H9 (cell line): ENCODE measurements around the gene FRMD1. TPM values are rescaled to one million over a fixed set of nuclear protein-coding genes. Genes with fewer than 3 reads are reported as not detected.

Experiments used
- DNase-seq: peaks from one replicate; pipeline ENCODE4 v3.0.0-alpha.2; 2017
- H2AFZ ChIP-seq: one replicate; pipeline ENCODE4 v1.6.1; 2013; ENCODE audit warnings: mild to moderate bottlenecking, low read length, control low read depth, moderate library complexity
- H2AK5ac ChIP-seq: 2 replicates; pipeline ENCODE4 v1.6.1; 2013; ENCODE audit warnings: low read length, control low read depth, mixed read lengths; ENCODE audit not compliant: insufficient read length
- H2BK120ac ChIP-seq: one replicate; pipeline ENCODE4 v1.6.1; 2013; ENCODE audit warnings: low read depth, mild to moderate bottlenecking, low read length, control low read depth, inconsistent platforms; ENCODE audit not compliant: poor library complexity, severe bottlenecking
- H2BK12ac ChIP-seq: 2 replicates; pipeline ENCODE4 v1.6.1; 2013; ENCODE audit warnings: low read length, control low read depth, mixed read lengths, low read depth; ENCODE audit not compliant: insufficient read length
- H2BK15ac ChIP-seq: 2 replicates; pipeline ENCODE4 v1.6.1; 2013; ENCODE audit warnings: low read depth, low read length, control low read depth
- H2BK20ac ChIP-seq: one replicate; pipeline ENCODE4 v1.6.1; 2013; ENCODE audit warnings: low read depth, mild to moderate bottlenecking, low read length, control low read depth, inconsistent platforms; ENCODE audit not compliant: poor library complexity, severe bottlenecking
- H2BK5ac ChIP-seq: 2 replicates; pipeline ENCODE4 v1.6.1; 2013; ENCODE audit warnings: low read length, control low read depth, mixed read lengths; ENCODE audit not compliant: insufficient read length
- H3K14ac ChIP-seq: 2 replicates; pipeline ENCODE4 v1.6.1; 2013; ENCODE audit warnings: low read length, control low read depth; ENCODE audit not compliant: insufficient read depth
- H3K18ac ChIP-seq: 2 replicates; pipeline ENCODE4 v1.6.1; 2013; ENCODE audit warnings: low read depth, mild to moderate bottlenecking, mixed read lengths, low read length, control low read depth; ENCODE audit not compliant: insufficient read length
- H3K23ac ChIP-seq: 2 replicates; pipeline ENCODE4 v1.6.1; 2013; ENCODE audit warnings: low read length, control low read depth, mixed read lengths, low read depth; ENCODE audit not compliant: insufficient read length
- H3K23me2 ChIP-seq: 2 replicates; pipeline ENCODE4 v1.6.1; 2013; ENCODE audit warnings: low read depth, mild to moderate bottlenecking, mixed read lengths, low read length, control low read depth; ENCODE audit not compliant: insufficient read length, poor library complexity, severe bottlenecking
- H3K27ac ChIP-seq: 2 replicates; pipeline ENCODE4 v1.5.1; 2013; ENCODE audit warnings: low read length, control low read depth, mixed read lengths, low read depth; ENCODE audit not compliant: insufficient read length
- H3K27me3 ChIP-seq: 2 replicates; pipeline ENCODE4 v1.6.1; 2013; ENCODE audit warnings: low read length, control low read depth, inconsistent platforms; ENCODE audit not compliant: insufficient read depth
- H3K4ac ChIP-seq: 2 replicates; pipeline ENCODE4 v1.6.1; 2013; ENCODE audit warnings: low read depth, mild to moderate bottlenecking, control low read depth, inconsistent platforms, low read length, moderate library complexity
- H3K4me1 ChIP-seq: 2 replicates; pipeline ENCODE4 v1.6.1; 2013; ENCODE audit warnings: low read length, control low read depth, inconsistent platforms; ENCODE audit not compliant: insufficient read depth
- H3K4me2 ChIP-seq: 2 replicates; pipeline ENCODE4 v1.6.1; 2013; ENCODE audit warnings: low read length, control low read depth, mixed read lengths; ENCODE audit not compliant: insufficient read length, insufficient read depth
- H3K56ac ChIP-seq: 2 replicates; pipeline ENCODE4 v1.6.1; 2013; ENCODE audit warnings: low read depth, mild to moderate bottlenecking, mixed read lengths, low read length, control low read depth; ENCODE audit not compliant: insufficient read length
- H3K79me1 ChIP-seq: 2 replicates; pipeline ENCODE4 v1.6.1; 2013; ENCODE audit warnings: low read depth, mild to moderate bottlenecking, moderate library complexity, low read length, control low read depth, inconsistent platforms; ENCODE audit not compliant: insufficient read depth, poor library complexity, severe bottlenecking
- H3K79me2 ChIP-seq: 2 replicates; pipeline ENCODE4 v1.6.1; 2013; ENCODE audit warnings: low read length, control low read depth, inconsistent platforms; ENCODE audit not compliant: insufficient read depth
- H3K9ac ChIP-seq: 2 replicates; pipeline ENCODE4 v1.6.1; 2013; ENCODE audit warnings: low read length, control low read depth, mixed read lengths; ENCODE audit not compliant: insufficient read length; ENCODE audit errors: extremely low read depth
- H3K9me3 ChIP-seq: one replicate; pipeline ENCODE4 v1.6.1; 2013; ENCODE audit warnings: low read depth, low read length, inconsistent platforms; ENCODE audit not compliant: control insufficient read depth
- H3T11ph ChIP-seq: one replicate; pipeline ENCODE4 v1.6.1; 2013; ENCODE audit warnings: mild to moderate bottlenecking, low read length, control low read depth, inconsistent platforms
- H4K20me1 ChIP-seq: one replicate; pipeline ENCODE4 v1.6.1; 2013; ENCODE audit not compliant: control insufficient read depth, insufficient read length, insufficient read depth
- H4K5ac ChIP-seq: 2 replicates; pipeline ENCODE4 v1.6.1; 2013; ENCODE audit warnings: low read depth, mild to moderate bottlenecking, mixed read lengths, low read length, control low read depth; ENCODE audit not compliant: insufficient read length
- H4K8ac ChIP-seq: replicated peaks from 2 replicates; pipeline ENCODE4 v1.6.1; 2013; ENCODE audit warnings: low read length, control low read depth, mixed read lengths, low read depth; ENCODE audit not compliant: insufficient read length
- H4K91ac ChIP-seq: 2 replicates; pipeline ENCODE4 v1.6.1; 2013; ENCODE audit warnings: low read depth, mild to moderate bottlenecking, moderate library complexity, mixed read lengths, low read length, control low read depth; ENCODE audit not compliant: insufficient read length
- H3K27ac Mint-ChIP-seq, 3 experiments: 2 replicates in 2 of 3; 3 replicates in 1 of 3; pipeline ENCODE4 v1.8.0; 2020 to 2021; ENCODE audit warnings: mixed read lengths in 3 of 3, mild to moderate bottlenecking in 1 of 3, moderate library complexity in 1 of 3
- H3K27me3 Mint-ChIP-seq: 2 replicates; pipeline ENCODE4 v1.8.0; 2021; ENCODE audit warnings: low read depth, mild to moderate bottlenecking, moderate library complexity, mixed read lengths
- H3K36me3 Mint-ChIP-seq, 3 experiments: 2 replicates in 2 of 3; 3 replicates in 1 of 3; pipeline ENCODE4 v1.8.0; 2020 to 2021; ENCODE audit warnings: low read depth in 3 of 3, mixed read lengths in 3 of 3; ENCODE audit not compliant: insufficient read depth in 1 of 3
- H3K4me1 Mint-ChIP-seq, 2 experiments: 2 replicates each; pipeline ENCODE4 v1.8.0; 2020; ENCODE audit warnings: mixed read lengths in 2 of 2
- H3K4me3 Mint-ChIP-seq, 2 experiments: 2 replicates in 1 of 2; 3 replicates in 1 of 2; pipeline ENCODE4 v1.8.0; 2020 to 2021; ENCODE audit warnings: mild to moderate bottlenecking in 2 of 2, mixed read lengths in 2 of 2, moderate library complexity in 1 of 2
- H3K9me3 Mint-ChIP-seq, 2 experiments: 2 replicates in 1 of 2; 3 replicates in 1 of 2; pipeline ENCODE4 v1.8.0; 2020; ENCODE audit warnings: mild to moderate bottlenecking in 2 of 2, mixed read lengths in 2 of 2, moderate library complexity in 1 of 2
- CTCF ChIP-seq: fragments of 200-600 bp; sonication (generic); conservative IDR thresholded peaks from 3 replicates; pipeline ENCODE4 v1.8.0; 2021; ENCODE audit warnings: antibody characterized with exemption, mild to moderate bottlenecking
- WGBS: extraction: QIAGEN DNeasy Blood & Tissue Kit; methylation state at CpG from one replicate; pipeline ENCODE4 v1.1.7; 2013; ENCODE audit warnings: missing lambda C conversion rate, low lambda C conversion rate, mixed read lengths; ENCODE audit not compliant: insufficient read length; ENCODE audit errors: extremely low coverage; 5-methylcytosine and 5-hydroxymethylcytosine counted together
- total RNA-seq: library from RNA; stranded (reverse); gene quantifications from 2 replicates; pipeline ENCODE4 v1.2.1, GENCODE V29; 2021

Gene FRMD1
- total RNA-seq, 1 experiment from 2014 or later: not detected

DNA sequence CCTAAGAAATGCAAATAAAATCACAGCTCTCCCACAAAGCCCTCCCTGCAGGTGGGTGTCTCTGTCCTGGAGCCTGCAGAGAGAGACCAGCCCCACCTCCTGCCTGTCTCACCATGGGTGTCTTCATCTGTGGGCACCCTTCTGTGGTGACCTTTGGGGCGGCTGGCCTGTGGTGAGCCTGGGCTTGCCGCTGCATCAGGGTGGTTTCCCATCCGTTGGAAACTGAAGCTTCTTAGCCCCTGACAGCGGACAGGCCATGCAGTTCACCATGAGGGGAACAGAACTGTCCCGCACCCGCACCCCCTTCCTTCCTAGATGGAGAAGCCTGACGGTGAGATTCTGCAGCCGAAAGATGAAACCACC lies 42.3 kb upstream of the FRMD1 start:
- Histone ChIP-seq H3K27ac (no peak overlapping the region), H3K9me3 (no peaks in the 10 kb centered on the region), H3K4ac (no peak overlapping the region), H3K27me3 (no peaks in the 10 kb centered on the region), H4K20me1 (no peaks in the 10 kb centered on the region), H3K23ac (no peak overlapping the region), H2BK20ac (no peak overlapping the region), H3K14ac (no peak overlapping the region; the same call in 1 of the 2 replicates), H2AK5ac (no peak overlapping the region), H2AFZ (no peak overlapping the region), H3T11ph (no peak overlapping the region), H2BK15ac (no peak overlapping the region), H3K79me1 (no peaks in the 10 kb centered on the region), H3K9ac (no peak overlapping the region), H3K23me2 (no peaks in the 10 kb centered on the region), H3K79me2 (no peaks in the 10 kb centered on the region), H2BK12ac (no peak overlapping the region), H3K4me2 (no peak overlapping the region), H4K8ac (no peak overlapping the region), H2BK120ac (no peak overlapping the region), H3K18ac (no peak overlapping the region), H3K56ac (no peak overlapping the region), H3K4me1 (no peaks in the 10 kb centered on the region), H4K91ac (no peak overlapping the region), H2BK5ac (no peak overlapping the region), H4K5ac (no peak overlapping the region)
- peaks cover 3% of the 10 kb centered on the region in 2 experiments; a peak in 4 of 5 replicates for H3K9me3 Mint-ChIP-seq
- H3K4me1 Mint-ChIP-seq: peaks cover 26 to 31% of the 10 kb centered on the region in 2 experiments
- H3K27ac Mint-ChIP-seq: no peak overlapping the region; a peak in 1 of 7 replicates
- peak; percentile 16 for DNase-seq
- peaks cover 0 to 4% (median 3%) of the 10 kb centered on the region in 3 experiments; a peak in 2 of 7 replicates for H3K36me3 Mint-ChIP-seq
- WGBS: no CpG with 5 or more reads among the region's 8 CpGs
- TF ChIP-seq CTCF: no peak
- H3K27me3 Mint-ChIP-seq: peaks cover 13% of the 10 kb centered on the region
- no peak overlapping the region for H3K4me3 Mint-ChIP-seq
